BE2C (cell line): Measurements from ENCODE around the gene AKT3.
"Not testable (repeated sequence)": the region's sequence is repeated elsewhere in the genome, so short reads cannot be mapped to it uniquely, and the experiment has no call there.

Experiments used
- DNase-seq: peaks from one replicate; pipeline ENCODE4 v3.0.0-alpha.2; 2020
- H3K27me3 ChIP-seq: fragments of 250-450 bp; sonication (Bioruptor Pico); 2 replicates; pipeline ENCODE4 v1.5.1; 2020; ENCODE audit warnings: mild to moderate bottlenecking
- H3K36me3 ChIP-seq: fragments of 250-450 bp; sonication (Bioruptor Pico); 2 replicates; pipeline ENCODE4 v1.5.1; 2020; ENCODE audit warnings: mild to moderate bottlenecking
- H3K4me1 ChIP-seq: fragments of 250-450 bp; sonication (Bioruptor Pico); 2 replicates; pipeline ENCODE4 v1.5.1; 2020
- H3K4me3 ChIP-seq: 2 replicates; pipeline ENCODE4 v1.5.1; 2011; ENCODE audit warnings: low read depth, low read length
- H3K9me3 ChIP-seq: fragments of 250-450 bp; sonication (Bioruptor Pico); 2 replicates; pipeline ENCODE4 v1.5.1; 2020
- TF ChIP-seq, protein P1 (sequence below): IDR thresholded peaks from 2 replicates; pipeline ENCODE4 v1.5.1; 2012; ENCODE audit warnings: mild to moderate bottlenecking, low read depth, low read length

The AKT3 gene

DNA sequence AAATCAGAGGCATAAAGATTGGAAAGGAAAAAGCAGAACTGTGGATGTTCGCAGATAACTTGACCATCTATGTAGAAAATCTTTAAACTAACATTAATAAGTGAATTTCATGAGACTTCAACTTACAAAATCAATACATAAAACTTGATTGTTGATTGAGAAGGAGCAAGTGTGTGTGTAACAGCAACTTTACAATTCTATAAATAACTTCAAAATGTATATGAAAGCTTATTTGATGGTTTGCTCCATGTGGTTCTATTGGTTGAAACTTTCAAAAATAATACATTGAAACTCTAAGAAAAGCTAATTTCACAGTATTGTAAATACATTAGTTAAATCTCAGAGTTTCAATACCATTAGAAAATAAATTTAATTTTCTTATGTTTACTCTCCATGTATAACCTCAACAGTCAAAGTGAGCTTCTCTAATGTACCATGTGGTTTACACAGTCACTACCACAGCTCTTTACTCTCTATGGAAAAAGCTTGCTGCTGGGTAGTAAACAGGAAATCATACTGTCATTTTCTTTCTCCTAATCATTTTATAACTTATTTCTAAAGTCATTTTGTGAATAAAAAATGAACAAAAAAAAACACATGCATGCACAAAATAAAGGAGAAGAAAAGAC lies 12.0 kb downstream of the AKT3 start:
- H3K9me3 ChIP-seq = no peaks in the 10 kb centered on the region
- H3K4me3 ChIP-seq = no peak overlapping the region
- H3K27me3 ChIP-seq = no peaks in the 10 kb centered on the region
- no peaks in the 10 kb centered on the region for H3K4me1 ChIP-seq
- peaks cover 5% of the 10 kb centered on the region; the same call in 1 of the 2 replicates for H3K36me3 ChIP-seq
- TF ChIP-seq, protein P1, sequence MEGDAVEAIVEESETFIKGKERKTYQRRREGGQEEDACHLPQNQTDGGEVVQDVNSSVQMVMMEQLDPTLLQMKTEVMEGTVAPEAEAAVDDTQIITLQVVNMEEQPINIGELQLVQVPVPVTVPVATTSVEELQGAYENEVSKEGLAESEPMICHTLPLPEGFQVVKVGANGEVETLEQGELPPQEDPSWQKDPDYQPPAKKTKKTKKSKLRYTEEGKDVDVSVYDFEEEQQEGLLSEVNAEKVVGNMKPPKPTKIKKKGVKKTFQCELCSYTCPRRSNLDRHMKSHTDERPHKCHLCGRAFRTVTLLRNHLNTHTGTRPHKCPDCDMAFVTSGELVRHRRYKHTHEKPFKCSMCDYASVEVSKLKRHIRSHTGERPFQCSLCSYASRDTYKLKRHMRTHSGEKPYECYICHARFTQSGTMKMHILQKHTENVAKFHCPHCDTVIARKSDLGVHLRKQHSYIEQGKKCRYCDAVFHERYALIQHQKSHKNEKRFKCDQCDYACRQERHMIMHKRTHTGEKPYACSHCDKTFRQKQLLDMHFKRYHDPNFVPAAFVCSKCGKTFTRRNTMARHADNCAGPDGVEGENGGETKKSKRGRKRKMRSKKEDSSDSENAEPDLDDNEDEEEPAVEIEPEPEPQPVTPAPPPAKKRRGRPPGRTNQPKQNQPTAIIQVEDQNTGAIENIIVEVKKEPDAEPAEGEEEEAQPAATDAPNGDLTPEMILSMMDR = no peak
- no peak for DNase-seq

DNA sequence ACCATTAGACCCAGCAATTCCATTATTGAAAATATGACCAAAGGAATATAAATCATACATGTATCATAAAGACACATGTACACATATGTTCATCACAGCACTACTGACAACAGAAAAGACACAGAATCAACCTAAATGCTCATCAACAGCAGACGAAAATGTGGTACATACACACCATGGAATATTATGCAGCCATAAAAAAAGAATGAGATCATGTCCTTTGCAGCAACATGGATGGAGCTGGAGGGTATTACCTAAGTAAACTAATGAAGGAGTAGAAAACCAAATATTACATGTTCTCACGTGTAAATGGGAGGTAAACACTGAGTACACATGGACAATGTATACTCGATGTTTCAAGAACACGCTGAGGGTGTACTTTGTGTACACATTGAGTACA lies 15.9 kb downstream of the AKT3 start:
- peaks cover 5% of the 10 kb centered on the region; the same call in 1 of the 2 replicates for H3K36me3 ChIP-seq
- DNase-seq = no peak
- TF ChIP-seq, protein P1 = no peak
- no peak overlapping the region for H3K4me3 ChIP-seq
- H3K27me3 ChIP-seq = no peaks in the 10 kb centered on the region
- no peaks in the 10 kb centered on the region for H3K4me1 ChIP-seq
- H3K9me3 ChIP-seq = no peaks in the 10 kb centered on the region

DNA sequence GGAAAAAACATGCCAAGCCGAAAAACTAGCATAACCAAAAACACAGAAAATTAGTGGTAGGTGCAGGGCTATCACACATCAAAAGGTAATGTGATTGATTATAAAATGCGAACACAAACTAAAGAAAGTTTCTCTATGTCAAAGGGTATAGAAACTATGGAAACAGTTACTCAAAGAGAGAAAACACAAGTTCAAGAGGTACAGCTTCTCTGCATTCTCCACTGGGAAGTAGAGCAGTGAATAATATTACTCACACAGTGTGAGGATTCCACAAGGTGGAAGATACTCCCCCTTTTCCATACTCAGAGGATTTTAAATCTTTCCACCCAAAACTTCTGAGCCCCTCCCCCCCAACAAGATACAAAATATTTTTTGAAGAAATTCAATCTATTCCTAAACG lies 18.6 kb downstream of the AKT3 start:
- Histone ChIP-seq H3K4me1 (no peaks in the 10 kb centered on the region), H3K27me3 (no peaks in the 10 kb centered on the region), H3K9me3 (no peaks in the 10 kb centered on the region), H3K4me3 (no peak overlapping the region), H3K36me3 (peaks cover 5% of the 10 kb centered on the region; the same call in 1 of the 2 replicates)
- TF ChIP-seq, protein P1 = no peak
- DNase-seq = no peak

DNA sequence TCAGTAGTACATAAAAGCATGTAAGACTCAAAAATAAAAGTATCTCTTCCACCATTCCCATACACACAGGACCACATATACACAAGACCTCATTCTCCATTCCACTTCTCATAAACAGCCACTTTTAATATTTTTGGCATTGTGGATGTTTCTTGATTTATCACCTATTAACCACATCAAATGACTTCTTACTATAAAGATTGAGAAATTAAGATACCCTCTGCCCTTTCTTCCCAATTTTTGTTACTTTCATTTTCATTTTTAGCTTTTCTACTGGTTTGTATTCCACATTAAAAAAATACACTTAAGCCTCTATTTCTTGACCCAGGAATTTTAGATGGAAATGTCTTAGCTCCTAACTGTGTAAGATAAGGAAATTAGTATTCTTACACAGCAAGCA lies 22.8 kb downstream of the AKT3 start:
- TF ChIP-seq, protein P1 = no peak
- no peaks in the 10 kb centered on the region for H3K27me3 ChIP-seq
- H3K4me3 ChIP-seq = no peak overlapping the region
- H3K36me3 ChIP-seq = no peaks in the 10 kb centered on the region
- H3K4me1 ChIP-seq = no peaks in the 10 kb centered on the region
- H3K9me3 ChIP-seq = no peaks in the 10 kb centered on the region
- no peak for DNase-seq

DNA sequence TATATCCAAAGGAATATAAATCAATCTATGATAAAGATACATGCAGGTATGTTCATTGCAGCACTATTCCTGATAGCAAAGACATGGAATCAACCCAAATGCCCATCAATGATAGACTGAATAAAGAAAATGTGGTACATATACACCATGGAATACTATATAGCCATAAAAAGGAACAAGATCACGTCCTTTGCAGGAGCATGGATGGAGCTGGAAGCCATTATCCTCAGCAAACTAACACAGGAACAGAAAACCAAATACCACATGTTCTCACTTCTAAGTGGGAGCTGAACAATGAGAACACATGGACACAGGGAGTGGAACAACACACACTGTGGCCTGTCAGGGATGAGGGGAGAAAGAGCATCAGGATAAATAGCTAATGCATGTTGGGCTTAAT lies 25.1 kb downstream of the AKT3 start:
- not testable (repeated sequence) for H3K4me3 ChIP-seq, DNase-seq, H3K9me3 ChIP-seq, H3K27me3 ChIP-seq, H3K36me3 ChIP-seq, H3K4me1 ChIP-seq

DNA sequence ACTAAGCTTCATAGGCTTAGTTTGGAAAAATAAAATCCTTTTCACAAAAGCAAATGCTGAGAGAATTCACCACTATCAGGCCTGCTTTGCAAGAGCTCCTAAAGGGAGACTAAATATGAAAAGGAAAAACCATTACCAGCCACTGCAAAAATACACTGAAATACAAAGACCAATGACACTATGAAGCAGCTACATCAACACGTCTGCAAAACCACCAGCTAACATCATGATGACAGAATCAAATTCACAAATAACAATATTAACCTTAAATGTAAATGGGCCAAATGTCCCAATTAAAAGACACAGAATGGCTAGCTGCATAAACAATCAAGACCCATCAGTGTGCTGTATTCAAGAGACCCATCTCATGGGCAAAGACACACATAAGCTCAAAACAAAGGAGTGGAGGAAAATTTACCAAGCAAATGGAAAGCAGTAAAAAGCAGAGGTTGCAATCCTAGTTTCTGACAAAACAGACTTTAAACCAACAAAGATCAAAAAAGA lies 28.8 kb downstream of the AKT3 start:
- no peaks in the 10 kb centered on the region for H3K27me3 ChIP-seq
- no peaks in the 10 kb centered on the region for H3K9me3 ChIP-seq
- peaks cover 11% of the 10 kb centered on the region for H3K36me3 ChIP-seq
- TF ChIP-seq, protein P1 = no peak
- H3K4me3 ChIP-seq = no peak overlapping the region
- no peak for DNase-seq
- no peaks in the 10 kb centered on the region for H3K4me1 ChIP-seq

DNA sequence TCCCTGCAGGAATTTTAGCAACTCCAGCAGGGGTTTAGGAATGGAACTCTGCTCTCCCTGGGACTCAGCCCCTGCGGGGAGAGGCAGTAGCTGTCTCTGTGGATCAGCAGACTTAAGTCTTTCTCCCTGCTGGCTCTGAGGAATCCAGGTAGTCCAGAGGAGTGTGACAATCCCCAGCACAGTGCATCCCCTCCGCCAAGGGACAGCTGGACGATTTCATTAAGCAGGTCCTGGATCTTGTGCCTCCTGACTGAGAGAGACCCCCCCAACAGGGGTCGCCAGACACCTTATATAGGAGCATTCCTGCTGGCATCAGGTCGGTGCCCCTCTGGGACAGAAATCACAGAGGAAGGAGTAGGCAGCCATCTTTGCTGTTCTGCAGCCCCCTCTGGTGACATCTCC lies 30.6 kb downstream of the AKT3 start:
- no peaks in the 10 kb centered on the region for H3K9me3 ChIP-seq
- H3K36me3 ChIP-seq = peaks cover 11% of the 10 kb centered on the region
- H3K4me1 ChIP-seq = no peaks in the 10 kb centered on the region
- TF ChIP-seq, protein P1 = peak; percentile 21
- no peaks in the 10 kb centered on the region for H3K27me3 ChIP-seq
- peak; percentile 38 for DNase-seq
- no peak overlapping the region for H3K4me3 ChIP-seq
